Pancreas (tissue), 10 donors: Measurements from ENCODE around the gene ELOVL5. TPM values are rescaled to one million over a fixed set of nuclear protein-coding genes. Genes with fewer than 3 reads are reported as not detected.
A peak's percentile ranks its signal among the peaks of the same experiment; 100 is the strongest.

Source experiments
- ATAC-seq, 4 donors: fragments of 200-7000 bp; cut with Tn5 transposase; one replicate each; pipeline versions ENCODE4 v1.8.0 to v1.9.1; 2020; ENCODE audit warnings: mild to moderate bottlenecking in 4 of 4, moderate library complexity in 4 of 4
- DNase-seq, 6 donors: peaks; one replicate each; pipeline ENCODE4 v3.0.0-alpha.2; 2020
- FAIRE-seq: peaks from 2 replicates; lab custom pipeline; 2012; peaks lifted over from hg19 to GRCh38; lab: Jason Lieb, UNC
- H3K27ac ChIP-seq, 4 donors: fragments of 200-600 bp; sonication (generic); 1 replicate in 3 of 4; 2 replicates in 1 of 4; pipeline versions ENCODE4 v1.5.0 to v1.8.0; 2020
- H3K27me3 ChIP-seq, 4 donors: fragments of 200-600 bp; one replicate each; pipeline ENCODE4 v1.8.0; 2021
- H3K36me3 ChIP-seq, 3 donors: fragments of 200-600 bp; sonication (generic) in 1 of 3; one replicate each; pipeline versions ENCODE4 v1.5.0 to v1.8.0; 2020 to 2021
- H3K4me1 ChIP-seq, 3 donors: fragments of 200-600 bp; one replicate each; pipeline ENCODE4 v1.8.0; 2021
- H3K4me3 ChIP-seq, 4 donors: fragments of 200-600 bp; sonication (generic) in 2 of 4; one replicate each; pipeline versions ENCODE4 v1.5.0 to v1.8.0; 2020 to 2021
- H3K9me3 ChIP-seq, 4 donors: fragments of 200-600 bp; one replicate each; pipeline ENCODE4 v1.8.0; 2021
- CTCF ChIP-seq, 4 donors: fragments of 200-600 bp; sonication (generic) in 3 of 4; IDR thresholded peaks; one replicate each; pipeline versions ENCODE4 v1.5.0 to v1.8.0; 2021; ENCODE audit warnings: antibody characterized with exemption in 4 of 4
- WGBS, 2 donors: extraction: QIAGEN DNeasy Blood & Tissue Kit; methylation state at CpG; one replicate each; pipeline ENCODE4 v1.1.7; 2013; 5-methylcytosine and 5-hydroxymethylcytosine counted together
- intact Hi-C, 3 donors: fragments of 100-400 bp; cut with DNase I; formaldehyde crosslinking; loops; one replicate each; pipeline versions ENCODE4 v1.11.1 to v1.14.2; 2022
- polyA plus RNA-seq, 2 donors: library from polyadenylated mRNA; stranded (reverse); fragments of 200-250 nt; gene quantifications; one replicate each; pipeline ENCODE4 v1.2.3, GENCODE V29; 2013
- total RNA-seq, 6 donors: library from RNA; stranded (reverse); fragmentation: NEBNext Ultra II Directional in 4 of 6; extraction: Animal tissue kit (Norgen Biotek cat#: 25700) in 4 of 6; gene quantifications; one replicate each; pipeline versions ENCODE4 v1.2.1 to v1.2.4, GENCODE V29; 2021 to 2023
- donor health status: healthy with polysubstance abuse.
- donor health status: DM: no; HTN: no; CAD: no; lungs with moderate emphysema.
- donor health status: DM: no; HTN: no; CAD: no.
- donor health status: control.
- donor health status: control.
- donor health status: Bipolar disorder and iron deficiency.
- donor health status: DM: yes; HTN: yes; CAD: no.
- donor health status: DM: no; HTN: no; CAD: no.
- donor health status: DM: no; HTN: no; CAD: no.
- donor health status: DM: yes; HTN: yes; CAD: no.

ELOVL5 gene
- total and polyA plus RNA-seq, 8 donors, result 2.8 to 21.2 (median 11.2) TPM

DNA sequence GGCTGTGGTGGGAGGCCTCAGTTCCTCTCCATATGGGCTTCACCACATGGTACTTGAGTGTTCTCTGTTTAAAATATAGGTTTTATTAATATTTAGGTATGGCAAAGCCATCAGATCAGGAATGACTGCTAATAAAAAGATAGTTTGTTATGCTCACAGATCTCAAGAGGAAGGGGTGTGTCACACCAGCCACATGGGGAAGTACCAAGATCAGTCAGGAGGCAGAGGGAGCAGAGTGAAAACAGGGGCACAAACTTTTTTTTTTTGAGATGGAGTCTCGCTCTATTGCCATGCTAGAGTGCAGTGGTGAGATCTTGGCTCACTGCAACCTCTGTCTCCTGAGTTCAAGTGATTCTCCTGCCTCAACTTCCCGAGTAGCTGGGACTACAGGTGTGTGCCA lies 108.0 kb downstream of the ELOVL5 start:
- DNase-seq (no peak), ATAC-seq (peak in 2 of 4 donors; percentile 41 to 47), FAIRE-seq (no peak)
- no peaks in the 10 kb centered on the region for H3K9me3 ChIP-seq
- no peaks in the 10 kb centered on the region for H3K36me3 ChIP-seq
- no peaks in the 10 kb centered on the region for H3K4me1 ChIP-seq
- H3K27me3 ChIP-seq, result no peaks in the 10 kb centered on the region
- intact Hi-C loops, result no loop called here
- WGBS, 2 donors, result 68 to 75% methylated on average over 2 of the region's 2 CpGs
- H3K27ac ChIP-seq, result no peak overlapping the region
- no peak for TF ChIP-seq CTCF (IDR thresholded peaks at IDR 0.05)
- no peak overlapping the region for H3K4me3 ChIP-seq

DNA sequence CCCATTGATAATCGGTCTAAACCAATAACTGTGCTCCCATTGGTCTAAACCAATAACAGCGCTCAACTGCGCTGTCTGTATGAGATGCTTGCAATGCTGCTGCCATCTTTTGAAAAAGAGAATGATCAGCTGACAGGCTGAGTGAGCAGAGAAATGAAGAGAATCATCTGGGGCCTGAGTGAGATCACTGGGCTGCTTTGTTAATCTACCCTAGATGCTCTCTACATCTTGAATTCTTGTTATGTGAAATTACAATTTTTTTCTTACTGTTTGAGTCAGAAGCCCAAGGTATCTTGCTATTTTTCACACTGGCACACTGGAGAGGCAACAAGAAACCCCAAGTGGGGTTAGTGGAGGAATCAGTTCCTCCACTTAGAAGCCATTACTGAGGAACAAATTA lies 108.6 kb downstream of the ELOVL5 start:
- ATAC-seq (no peak), DNase-seq (no peak), FAIRE-seq (no peak)
- H3K4me1 ChIP-seq, result no peaks in the 10 kb centered on the region
- H3K4me3 ChIP-seq, result no peak overlapping the region
- TF ChIP-seq CTCF (IDR thresholded peaks at IDR 0.05), result no peak
- 91 to 96% methylated on average over 3 of the region's 3 CpGs for WGBS, 2 donors
- intact Hi-C loops, result no loop called here
- no peaks in the 10 kb centered on the region for H3K27me3 ChIP-seq
- no peaks in the 10 kb centered on the region for H3K9me3 ChIP-seq
- no peak overlapping the region for H3K27ac ChIP-seq
- H3K36me3 ChIP-seq, result no peaks in the 10 kb centered on the region

DNA sequence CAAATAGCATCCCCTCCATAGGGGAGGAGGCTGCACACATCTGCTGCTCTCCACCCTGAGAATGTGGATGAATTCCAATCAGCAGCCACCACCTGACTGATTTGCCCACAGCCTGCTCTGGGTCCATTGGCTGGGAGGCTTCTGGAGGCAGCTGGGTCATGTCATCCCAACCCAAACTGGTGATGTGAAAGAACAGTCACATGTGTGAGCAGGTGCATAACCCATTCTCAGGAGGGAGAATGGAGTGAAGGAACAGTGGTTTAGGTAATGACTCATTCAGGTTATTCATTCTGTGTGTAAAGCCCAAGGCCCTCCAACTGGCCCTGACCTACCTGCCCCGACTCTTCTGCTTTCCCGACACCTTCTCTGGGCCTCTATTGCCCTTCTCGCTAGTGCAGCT lies 109.2 kb downstream of the ELOVL5 start:
- H3K27me3 ChIP-seq, result no peaks in the 10 kb centered on the region
- H3K4me3 ChIP-seq, result no peak overlapping the region
- TF ChIP-seq CTCF (IDR thresholded peaks at IDR 0.05), result no peak
- ATAC-seq, result no peak
- intact Hi-C loops, result no loop called here
- no peak for FAIRE-seq
- no peaks in the 10 kb centered on the region for H3K36me3 ChIP-seq
- no peaks in the 10 kb centered on the region for H3K4me1 ChIP-seq
- H3K27ac ChIP-seq, result no peak overlapping the region
- 94 to 95% methylated on average over 3 of the region's 3 CpGs for WGBS, 2 donors
- H3K9me3 ChIP-seq, result no peaks in the 10 kb centered on the region
- DNase-seq, result no peak

- H3K4me1 ChIP-seq, result no peaks in the 10 kb centered on the region
- no peaks in the 10 kb centered on the region for H3K36me3 ChIP-seq
- ATAC-seq (no peak), DNase-seq (no peak), FAIRE-seq (no peak)
- intact Hi-C loops, result no loop called here
- no peaks in the 10 kb centered on the region for H3K27me3 ChIP-seq
- no peak overlapping the region for H3K4me3 ChIP-seq
- no peak for TF ChIP-seq CTCF (IDR thresholded peaks at IDR 0.05)
- H3K9me3 ChIP-seq, result no peaks in the 10 kb centered on the region
- H3K27ac ChIP-seq, result no peak overlapping the region
- WGBS, 2 donors, result 64 to 68% methylated on average over 3 of the region's 3 CpGs
Measured at GRCh38 chr6:53238311-53238710, 110.4 kb downstream of the ELOVL5 start.

GRCh38 chr6:53236241-53236640 lies 112.5 kb downstream of the ELOVL5 start:
- H3K9me3 ChIP-seq, result no peaks in the 10 kb centered on the region
- 65 to 73% methylated on average over 3 of the region's 3 CpGs for WGBS, 2 donors
- no peak overlapping the region for H3K4me3 ChIP-seq
- no peak for ATAC-seq
- no peaks in the 10 kb centered on the region for H3K4me1 ChIP-seq
- no peaks in the 10 kb centered on the region for H3K27me3 ChIP-seq
- no peaks in the 10 kb centered on the region for H3K36me3 ChIP-seq
- FAIRE-seq, result no peak
- no peak for DNase-seq
- H3K27ac ChIP-seq, result no peak overlapping the region
- intact Hi-C loops, result no loop called here
- no peak for TF ChIP-seq CTCF (IDR thresholded peaks at IDR 0.05)
